Measurements from ENCODE around the gene FTO.

FTO gene

DNA sequence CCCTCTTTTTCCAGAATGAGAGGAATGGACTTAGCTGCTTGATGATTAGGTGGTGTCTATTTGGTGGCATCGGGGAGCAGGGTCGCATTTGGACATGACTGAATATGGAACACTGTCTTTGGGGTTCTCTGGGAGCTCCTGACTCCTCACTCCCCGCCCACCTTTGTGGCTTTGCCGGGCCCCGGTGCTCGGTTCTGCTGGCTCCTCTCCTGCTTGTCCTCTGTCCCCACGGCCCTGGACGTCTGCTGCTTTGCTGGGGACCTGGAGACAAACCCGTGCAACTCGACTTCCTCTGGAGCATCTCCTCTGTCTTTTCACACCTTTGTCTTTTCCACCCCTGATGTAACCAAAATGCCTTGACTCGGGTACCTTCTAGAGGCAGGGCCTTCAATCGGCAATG, 446.9 kb downstream of the FTO start:
- H3K4me3 ChIP-seq (ENCODE audit: low read depth, low read length): no peak overlapping the region
- TF ChIP-seq, protein P1, sequence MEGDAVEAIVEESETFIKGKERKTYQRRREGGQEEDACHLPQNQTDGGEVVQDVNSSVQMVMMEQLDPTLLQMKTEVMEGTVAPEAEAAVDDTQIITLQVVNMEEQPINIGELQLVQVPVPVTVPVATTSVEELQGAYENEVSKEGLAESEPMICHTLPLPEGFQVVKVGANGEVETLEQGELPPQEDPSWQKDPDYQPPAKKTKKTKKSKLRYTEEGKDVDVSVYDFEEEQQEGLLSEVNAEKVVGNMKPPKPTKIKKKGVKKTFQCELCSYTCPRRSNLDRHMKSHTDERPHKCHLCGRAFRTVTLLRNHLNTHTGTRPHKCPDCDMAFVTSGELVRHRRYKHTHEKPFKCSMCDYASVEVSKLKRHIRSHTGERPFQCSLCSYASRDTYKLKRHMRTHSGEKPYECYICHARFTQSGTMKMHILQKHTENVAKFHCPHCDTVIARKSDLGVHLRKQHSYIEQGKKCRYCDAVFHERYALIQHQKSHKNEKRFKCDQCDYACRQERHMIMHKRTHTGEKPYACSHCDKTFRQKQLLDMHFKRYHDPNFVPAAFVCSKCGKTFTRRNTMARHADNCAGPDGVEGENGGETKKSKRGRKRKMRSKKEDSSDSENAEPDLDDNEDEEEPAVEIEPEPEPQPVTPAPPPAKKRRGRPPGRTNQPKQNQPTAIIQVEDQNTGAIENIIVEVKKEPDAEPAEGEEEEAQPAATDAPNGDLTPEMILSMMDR (IDR thresholded peaks at IDR 0.05; ENCODE audit: borderline replicate concordance, insufficient read depth, low read depth, low read length): no peak

DNA sequence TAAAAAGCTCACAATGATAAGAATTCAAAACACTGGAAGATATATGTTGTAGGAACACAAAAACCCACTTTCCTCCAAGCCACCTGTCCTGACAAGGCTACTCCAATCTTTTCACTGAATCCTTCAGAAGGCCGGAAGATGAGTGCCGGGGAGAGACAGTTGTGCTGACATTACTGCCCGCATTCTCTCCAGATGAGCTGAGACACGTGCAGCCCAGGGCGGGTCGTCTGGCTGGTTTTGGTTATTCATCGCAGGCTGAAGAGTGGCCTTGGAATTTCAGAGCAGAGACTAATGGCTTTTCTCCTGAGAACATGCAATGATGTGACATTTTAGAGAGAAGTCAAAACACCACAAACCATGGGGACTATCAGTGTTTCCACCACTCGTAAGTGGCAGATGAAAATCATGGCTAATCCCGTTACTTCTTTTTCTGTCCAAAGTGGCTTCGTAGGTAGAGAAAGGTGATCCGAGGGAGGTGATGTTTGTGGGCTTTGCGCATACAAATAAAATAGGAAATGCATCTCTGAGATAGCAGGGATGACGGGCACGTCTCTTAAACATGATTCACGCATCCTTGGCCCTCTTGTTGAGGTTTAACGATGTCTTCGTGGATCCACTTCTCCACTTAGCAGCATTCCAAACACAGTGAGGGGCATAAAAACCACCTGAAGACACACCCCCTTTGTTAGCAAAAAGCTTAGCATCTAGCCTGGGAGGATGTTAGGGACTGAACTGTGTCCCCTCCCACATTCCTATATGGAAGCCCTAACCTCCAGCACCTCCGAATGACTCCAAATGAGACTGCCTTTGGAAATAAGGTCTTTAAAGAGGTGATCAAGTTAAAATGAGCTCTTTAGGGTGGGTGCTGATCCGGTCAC, 448.6 kb downstream of the FTO start:
- no peak overlapping the region for H3K4me3 ChIP-seq (ENCODE audit: low read depth, low read length)
- TF ChIP-seq, protein P1 (IDR thresholded peaks at IDR 0.05; ENCODE audit: borderline replicate concordance, insufficient read depth, low read depth, low read length): no peak

DNA sequence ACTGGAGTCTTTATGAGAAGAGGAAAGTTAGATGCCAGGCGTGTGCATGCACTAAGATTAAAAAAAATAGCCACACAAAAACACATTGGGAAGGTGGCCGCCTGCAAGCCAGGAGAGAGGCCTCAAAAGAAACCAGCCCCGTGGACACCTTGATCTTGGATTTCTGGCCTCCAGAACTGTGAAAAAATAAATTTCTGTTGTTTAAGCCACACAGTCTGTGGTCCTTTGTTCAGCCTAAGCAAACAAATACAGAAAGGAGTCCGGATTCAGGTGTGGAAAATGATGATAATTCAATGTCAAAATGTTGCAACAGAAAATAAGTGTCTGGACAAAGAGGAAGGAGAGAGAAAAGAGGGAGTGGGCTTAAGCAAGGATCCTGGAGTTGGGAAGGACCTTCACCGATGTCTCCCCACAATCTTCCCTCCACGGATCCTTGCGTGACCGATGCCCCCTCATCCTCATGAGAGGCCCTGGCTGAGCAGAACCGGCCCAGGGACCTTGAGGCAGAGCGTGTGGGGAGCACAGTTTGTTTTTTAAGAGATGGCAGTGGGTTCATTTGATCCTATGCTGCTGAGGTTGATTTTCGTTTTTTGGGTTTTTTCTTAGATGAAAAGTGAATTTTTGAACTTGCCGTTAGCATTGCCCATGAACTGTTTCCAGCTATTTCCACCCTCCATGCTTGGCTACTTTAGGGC, 449.4 kb downstream of the FTO start:
- H3K4me3 ChIP-seq (ENCODE audit: low read depth, low read length): no peak overlapping the region
- TF ChIP-seq, protein P1 (IDR thresholded peaks at IDR 0.05; ENCODE audit: borderline replicate concordance, insufficient read depth, low read depth, low read length): no peak

DNA sequence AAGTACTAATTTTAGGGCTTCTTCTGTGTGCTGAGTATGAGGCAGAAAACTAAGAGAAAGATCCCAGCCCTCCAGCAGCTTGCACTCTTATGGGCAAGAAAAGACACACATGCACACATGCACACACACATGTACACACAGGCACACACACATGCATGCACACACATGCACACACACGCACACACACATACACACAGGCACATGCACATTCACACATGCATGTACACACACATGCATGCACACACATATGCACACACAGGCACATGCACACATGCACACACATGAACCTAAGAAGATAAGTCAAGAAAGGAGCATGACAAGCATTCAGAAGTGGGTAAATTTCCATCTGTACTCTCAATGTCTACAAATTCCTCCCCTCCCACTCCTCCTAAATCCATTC, 452.4 kb downstream of the FTO start:
- no peak overlapping the region for H3K4me3 ChIP-seq (ENCODE audit: low read depth, low read length)
- TF ChIP-seq, protein P1 (IDR thresholded peaks at IDR 0.05; ENCODE audit: borderline replicate concordance, insufficient read depth, low read depth, low read length): no peak

DNA sequence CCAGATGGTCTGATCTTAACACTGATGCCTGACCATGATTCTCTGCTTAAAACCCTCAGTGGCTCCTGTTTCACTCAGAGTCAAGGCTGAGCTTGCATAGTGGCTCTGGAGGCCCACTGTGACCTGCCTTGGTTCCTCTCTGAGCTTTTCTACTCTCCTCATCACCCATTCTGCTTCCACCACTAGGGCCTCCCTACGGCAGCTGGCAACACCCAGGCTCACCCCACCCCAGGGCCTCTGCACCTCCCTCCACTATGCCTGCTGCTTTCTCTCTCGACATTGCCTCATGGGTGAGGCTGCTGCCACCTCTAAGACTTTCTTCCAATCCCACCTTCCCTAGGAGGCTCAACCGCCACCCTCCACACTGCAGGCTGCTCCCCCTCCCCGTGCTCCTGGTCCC, 455.0 kb downstream of the FTO start:
- no peak overlapping the region for H3K4me3 ChIP-seq (ENCODE audit: low read depth, low read length)
- TF ChIP-seq, protein P1 (IDR thresholded peaks at IDR 0.05; ENCODE audit: borderline replicate concordance, insufficient read depth, low read depth, low read length): no peak

DNA sequence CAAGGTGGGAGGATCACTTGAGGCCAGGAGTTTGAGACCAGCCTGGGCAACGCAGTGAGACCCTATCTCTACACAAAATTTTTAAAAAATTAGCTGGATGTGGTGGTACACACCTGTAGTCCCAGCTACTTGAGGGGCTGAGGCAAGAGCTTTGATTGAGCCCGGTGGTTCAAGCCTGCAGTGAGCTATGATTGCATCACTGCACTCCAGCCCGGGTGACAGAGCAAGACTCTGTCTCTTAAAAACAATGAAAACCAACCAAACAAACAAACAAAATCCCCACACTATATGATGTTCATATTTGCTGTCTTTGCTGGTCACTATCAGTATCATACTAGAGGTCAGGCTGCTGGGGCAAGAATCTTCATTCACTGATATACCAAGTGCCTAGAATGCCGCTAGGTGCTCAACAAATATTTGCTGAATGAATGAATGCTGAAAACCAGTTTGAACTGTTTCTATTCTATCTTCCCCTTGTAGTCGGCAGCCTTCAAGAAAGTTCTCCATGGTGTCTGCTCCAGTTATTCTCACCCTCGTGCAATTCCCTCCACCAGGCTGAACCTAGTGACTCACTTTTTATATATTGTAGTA, 455.6 kb downstream of the FTO start:
- TF ChIP-seq, protein P1 (IDR thresholded peaks at IDR 0.05; ENCODE audit: borderline replicate concordance, insufficient read depth, low read depth, low read length): no peak
- no peak overlapping the region for H3K4me3 ChIP-seq (ENCODE audit: low read depth, low read length)

Measured in GM12875 (cell line).